ENCODE data around the gene WDR49. TPM values are rescaled to one million over a fixed set of nuclear protein-coding genes. Genes with fewer than 3 reads are reported as not detected.

WDR49 gene
- total RNA-seq, 1 experiment from 2014 or later, result 1.3 TPM

- Mint-ChIP-seq H3K9me3 (no peaks in the 10 kb centered on the region), H3K4me1 (peaks cover 0 to 4% of the 10 kb centered on the region in 2 experiments; a peak in 1 of 4 replicates), H3K36me3 (ENCODE audit: insufficient read depth in 1 of 3, low read depth in 3 of 3) (peaks cover 0 to 28% (median 11%) of the 10 kb centered on the region in 3 experiments; a peak in 5 of 7 replicates), H3K27me3 (ENCODE audit: low read depth) (no peaks in the 10 kb centered on the region), H3K27ac (peak overlapping the region in 1 of 3 experiments; percentile 45; a peak in 2 of 7 replicates), H3K4me3 (no peak overlapping the region)
- Histone ChIP-seq H3K23me2 (ENCODE audit: insufficient read length, low read depth, low read length, poor library complexity, severe bottlenecking) (no peaks in the 10 kb centered on the region), H3K56ac (ENCODE audit: insufficient read length, low read depth, low read length) (no peak overlapping the region), H3K18ac (ENCODE audit: insufficient read length, low read depth, low read length) (no peak overlapping the region), H2BK20ac (ENCODE audit: low read depth, low read length, poor library complexity, severe bottlenecking) (no peak overlapping the region), H4K5ac (ENCODE audit: insufficient read length, low read depth, low read length) (no peak overlapping the region), H3K4ac (ENCODE audit: low read depth, low read length) (no peak overlapping the region), H3K4me2 (ENCODE audit: insufficient read depth, insufficient read length, low read length) (no peak overlapping the region), H3T11ph (ENCODE audit: low read length) (no peak overlapping the region), H2BK5ac (ENCODE audit: insufficient read length, low read length) (no peak overlapping the region), H2BK120ac (ENCODE audit: low read depth, low read length, poor library complexity, severe bottlenecking) (no peak overlapping the region), H2AFZ (ENCODE audit: low read length) (no peak overlapping the region), H3K14ac (ENCODE audit: insufficient read depth, low read length) (no peak overlapping the region), H3K23ac (ENCODE audit: insufficient read length, low read depth, low read length) (no peak overlapping the region), H2BK15ac (ENCODE audit: low read depth, low read length) (no peak overlapping the region), H4K8ac (replicated peaks; ENCODE audit: insufficient read length, low read depth, low read length) (no peak overlapping the region), H3K9me3 (ENCODE audit: control insufficient read depth, low read depth, low read length) (no peaks in the 10 kb centered on the region), H3K27ac (ENCODE audit: insufficient read length, low read depth, low read length) (no peak overlapping the region), H3K4me1 (ENCODE audit: insufficient read depth, low read length) (no peaks in the 10 kb centered on the region), H3K9ac (ENCODE audit: extremely low read depth, insufficient read length, low read length) (no peak overlapping the region), H3K79me1 (ENCODE audit: insufficient read depth, low read depth, low read length, poor library complexity, severe bottlenecking) (peaks cover 6% of the 10 kb centered on the region), H4K20me1 (ENCODE audit: control insufficient read depth, insufficient read depth, insufficient read length) (no peaks in the 10 kb centered on the region), H2AK5ac (ENCODE audit: insufficient read length, low read length) (no peak overlapping the region), H3K27me3 (ENCODE audit: insufficient read depth, low read length) (no peaks in the 10 kb centered on the region), H2BK12ac (ENCODE audit: insufficient read length, low read depth, low read length) (no peak overlapping the region), H4K91ac (ENCODE audit: insufficient read length, low read depth, low read length) (no peak overlapping the region), H3K79me2 (ENCODE audit: insufficient read depth, low read length) (peaks cover 2% of the 10 kb centered on the region; the same call in 1 of the 2 replicates)
- no peak for TF ChIP-seq CTCF (conservative IDR thresholded peaks at IDR 0.05)
- no CpG with 5 or more reads among the region's 4 CpGs for WGBS (ENCODE audit: extremely low coverage, insufficient read length, low lambda C conversion rate)
- DNase-seq, result no peak
Observed at GRCh38 chr3:167700046-167700445, 46.3 kb upstream of the WDR49 start.

Data from H9 (cell line).